Keratinocyte (primary cell): Measurements from ENCODE around the gene BRD7.

Source experiments
- EZH2 ChIP-seq: IDR thresholded peaks from one replicate; pipeline ENCODE4 v1.6.1; 2012; ENCODE audit warnings: inconsistent platforms, mild to moderate bottlenecking, low read length, moderate library complexity
- TF ChIP-seq, protein P1 (sequence below), 3 experiments: IDR thresholded peaks in 1 of 3; conservative IDR thresholded peaks in 1 of 3; optimal IDR thresholded peaks in 1 of 3; 2 replicates in 2 of 3; 3 replicates in 1 of 3; pipeline versions ENCODE3 to v1.5.1; 2011; ENCODE audit warnings: low read length in 3 of 3, mild to moderate bottlenecking in 3 of 3, moderate library complexity in 2 of 3, control low read depth in 1 of 3, inconsistent platforms in 1 of 3; ENCODE audit not compliant: insufficient read depth in 2 of 3; ENCODE audit errors: extremely low read depth in 1 of 3

GRCh38 chr16:50293041-50293783, 75.6 kb downstream of the BRD7 start:
- TF ChIP-seq, protein P1, sequence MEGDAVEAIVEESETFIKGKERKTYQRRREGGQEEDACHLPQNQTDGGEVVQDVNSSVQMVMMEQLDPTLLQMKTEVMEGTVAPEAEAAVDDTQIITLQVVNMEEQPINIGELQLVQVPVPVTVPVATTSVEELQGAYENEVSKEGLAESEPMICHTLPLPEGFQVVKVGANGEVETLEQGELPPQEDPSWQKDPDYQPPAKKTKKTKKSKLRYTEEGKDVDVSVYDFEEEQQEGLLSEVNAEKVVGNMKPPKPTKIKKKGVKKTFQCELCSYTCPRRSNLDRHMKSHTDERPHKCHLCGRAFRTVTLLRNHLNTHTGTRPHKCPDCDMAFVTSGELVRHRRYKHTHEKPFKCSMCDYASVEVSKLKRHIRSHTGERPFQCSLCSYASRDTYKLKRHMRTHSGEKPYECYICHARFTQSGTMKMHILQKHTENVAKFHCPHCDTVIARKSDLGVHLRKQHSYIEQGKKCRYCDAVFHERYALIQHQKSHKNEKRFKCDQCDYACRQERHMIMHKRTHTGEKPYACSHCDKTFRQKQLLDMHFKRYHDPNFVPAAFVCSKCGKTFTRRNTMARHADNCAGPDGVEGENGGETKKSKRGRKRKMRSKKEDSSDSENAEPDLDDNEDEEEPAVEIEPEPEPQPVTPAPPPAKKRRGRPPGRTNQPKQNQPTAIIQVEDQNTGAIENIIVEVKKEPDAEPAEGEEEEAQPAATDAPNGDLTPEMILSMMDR (optimal IDR thresholded peaks at IDR 0.05 in 1 of 3, IDR thresholded peaks at IDR 0.05 in 1 of 3, conservative IDR thresholded peaks at IDR 0.05 in 1 of 3; ENCODE audit: extremely low read depth in 1 of 3, insufficient read depth in 2 of 3, low read length in 3 of 3) = no peak
- TF ChIP-seq EZH2 = no peak
